SU-DHL-6 (cell line): Measurements from ENCODE around the gene NANOS3.

ENCODE experiments used
- CTCF ChIP-seq: fragments of 200-600 bp; sonication (generic); IDR thresholded peaks from one replicate; pipeline ENCODE4 v1.5.1; 2017; ENCODE audit warnings: antibody characterized with exemption, mild to moderate bottlenecking, low read length, moderate library complexity; ENCODE audit not compliant: insufficient read depth, poor library complexity, severe bottlenecking
- EZH2phosphoT487 ChIP-seq: fragments of 200-600 bp; sonication (generic), shearing (Covaris generic); conservative IDR thresholded peaks from 2 replicates; pipeline ENCODE4 v1.6.1; 2018; ENCODE audit warnings: mild to moderate bottlenecking, antibody characterized with exemption, low read length, moderate library complexity, mixed read lengths

GRCh38 chr19:13830741-13831536 lies 46.0 kb upstream of the NANOS3 start:
- TF ChIP-seq CTCF (no peak), EZH2phosphoT487 (no peak)
